ENCODE data around the gene TTC8.

DNA sequence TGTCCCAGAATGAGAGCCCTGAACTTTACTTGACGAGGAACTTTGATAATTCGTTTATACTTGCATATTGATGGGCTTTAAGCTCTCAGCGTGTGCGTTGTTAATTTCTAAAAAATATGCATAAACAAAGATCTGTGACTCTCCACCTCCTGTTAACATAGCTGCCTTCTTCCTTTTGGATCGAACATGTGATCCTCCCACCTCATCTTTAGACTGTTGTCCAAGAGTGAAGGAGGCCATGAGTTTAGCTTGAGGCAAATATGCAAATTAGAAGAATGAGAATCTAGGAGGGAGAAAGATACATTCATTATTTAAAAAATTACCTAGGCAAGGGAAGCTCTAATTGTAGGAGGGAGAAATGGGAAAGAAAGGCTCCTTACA lies 617 bp downstream of the TTC8 start:
- TF ChIP-seq, protein P1, sequence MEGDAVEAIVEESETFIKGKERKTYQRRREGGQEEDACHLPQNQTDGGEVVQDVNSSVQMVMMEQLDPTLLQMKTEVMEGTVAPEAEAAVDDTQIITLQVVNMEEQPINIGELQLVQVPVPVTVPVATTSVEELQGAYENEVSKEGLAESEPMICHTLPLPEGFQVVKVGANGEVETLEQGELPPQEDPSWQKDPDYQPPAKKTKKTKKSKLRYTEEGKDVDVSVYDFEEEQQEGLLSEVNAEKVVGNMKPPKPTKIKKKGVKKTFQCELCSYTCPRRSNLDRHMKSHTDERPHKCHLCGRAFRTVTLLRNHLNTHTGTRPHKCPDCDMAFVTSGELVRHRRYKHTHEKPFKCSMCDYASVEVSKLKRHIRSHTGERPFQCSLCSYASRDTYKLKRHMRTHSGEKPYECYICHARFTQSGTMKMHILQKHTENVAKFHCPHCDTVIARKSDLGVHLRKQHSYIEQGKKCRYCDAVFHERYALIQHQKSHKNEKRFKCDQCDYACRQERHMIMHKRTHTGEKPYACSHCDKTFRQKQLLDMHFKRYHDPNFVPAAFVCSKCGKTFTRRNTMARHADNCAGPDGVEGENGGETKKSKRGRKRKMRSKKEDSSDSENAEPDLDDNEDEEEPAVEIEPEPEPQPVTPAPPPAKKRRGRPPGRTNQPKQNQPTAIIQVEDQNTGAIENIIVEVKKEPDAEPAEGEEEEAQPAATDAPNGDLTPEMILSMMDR (IDR thresholded peaks at IDR 0.05): no peak
- TF ChIP-seq POLR2A (IDR thresholded peaks at IDR 0.05): no peak
